Endothelial cell of umbilical vein (primary cell): ENCODE measurements around the gene IL2RG. TPM values are rescaled to one million over a fixed set of nuclear protein-coding genes. Genes with fewer than 3 reads are reported as not detected.

Experiments
- BruUV-seq: library from RNA; stranded (reverse); fragments of 400-500 nt; replicated peaks from 2 replicates; lab custom pipeline; 2021; lab: Mats Ljungman, UMichigan
- CTCF ChIA-PET: fragments of 300-600, 350-600 bp; sonication (Branson Sonifier 250); formaldehyde crosslinking; loops from one replicate; lab custom pipeline; 2021; ENCODE audit warnings: antibody characterized with exemption, inconsistent platforms; lab: Charles Lee
- POLR2A ChIA-PET: fragments of 300-600, 350-600 bp; sonication (Branson Sonifier 250); formaldehyde crosslinking; loops from one replicate; lab custom pipeline; 2021; ENCODE audit warnings: antibody characterized with exemption, inconsistent platforms; lab: Charles Lee
- DNase-seq: peaks from one replicate; pipeline ENCODE4 v3.0.0-alpha.2; 2011; ENCODE audit warnings: low read depth, low spot score
- FAIRE-seq: peaks from 2 replicates; lab custom pipeline; 2011; peaks lifted over from hg19 to GRCh38; lab: Jason Lieb, UNC
- H2AFZ ChIP-seq: 2 replicates; pipeline ENCODE4 v1.6.0; 2012; ENCODE audit warnings: low read depth, low read length, control low read depth, inconsistent platforms
- H3K27ac ChIP-seq: 2 replicates; pipeline ENCODE4 v1.5.1; 2011; ENCODE audit warnings: low read depth, mild to moderate bottlenecking, control low read depth, low read length, moderate library complexity; ENCODE audit not compliant: insufficient read depth
- H3K27me3 ChIP-seq, 2 experiments: 2 replicates each; pipeline versions ENCODE4 v1.6.0 to v1.6.1; 2011; ENCODE audit warnings: low read length in 2 of 2, mixed read lengths in 1 of 2; ENCODE audit not compliant: control insufficient read depth in 2 of 2, insufficient read depth in 2 of 2
- H3K36me3 ChIP-seq, 2 experiments: 2 replicates in 1 of 2; 3 replicates in 1 of 2; pipeline ENCODE4 v1.5.1; 2011; ENCODE audit warnings: low read length in 2 of 2, mild to moderate bottlenecking in 1 of 2, moderate library complexity in 1 of 2; ENCODE audit not compliant: control insufficient read depth in 2 of 2, insufficient read depth in 2 of 2; ENCODE audit errors: extremely low read depth in 1 of 2
- H3K4me1 ChIP-seq: 3 replicates; pipeline ENCODE4 v1.5.1; 2011; ENCODE audit warnings: mild to moderate bottlenecking, low read length; ENCODE audit not compliant: control insufficient read depth, insufficient read depth; ENCODE audit errors: extremely low read depth
- H3K4me2 ChIP-seq: 2 replicates; pipeline ENCODE4 v1.6.1; 2011; ENCODE audit warnings: low read length, control low read depth, mixed read lengths; ENCODE audit not compliant: insufficient read depth
- H3K4me3 ChIP-seq, 3 experiments: fragments of 200-600 bp in 1 of 3; sonication (generic), shearing (Covaris generic) in 1 of 3; replicated peaks in 1 of 3; 2 replicates each; pipeline ENCODE4 v1.5.1; 2011 to 2016; ENCODE audit warnings: control low read depth in 3 of 3, low read length in 3 of 3, mild to moderate bottlenecking in 2 of 3, inconsistent platforms in 1 of 3, low read depth in 1 of 3, moderate library complexity in 1 of 3; ENCODE audit not compliant: insufficient read depth in 1 of 3
- H3K79me2 ChIP-seq: 2 replicates; pipeline ENCODE4 v1.6.0; 2012; ENCODE audit warnings: low read length, inconsistent platforms; ENCODE audit not compliant: control insufficient read depth, insufficient read depth
- H3K9ac ChIP-seq: replicated peaks from 2 replicates; pipeline ENCODE3; 2011; ENCODE audit warnings: low read length, control low read depth; ENCODE audit not compliant: insufficient read depth; ENCODE audit errors: extremely low read depth
- H3K9me1 ChIP-seq: replicated peaks from 3 replicates; pipeline ENCODE4 v1.6.0; 2011; ENCODE audit warnings: mild to moderate bottlenecking, low read length; ENCODE audit not compliant: control insufficient read depth, insufficient read depth; ENCODE audit errors: extremely low read depth
- H3K9me3 ChIP-seq: replicated peaks from 2 replicates; pipeline ENCODE4 v1.5.1; 2012; ENCODE audit warnings: low read length, inconsistent platforms; ENCODE audit not compliant: control insufficient read depth, insufficient read depth
- H4K20me1 ChIP-seq: replicated peaks from 2 replicates; pipeline ENCODE3; 2011; ENCODE audit warnings: mild to moderate bottlenecking, low read length; ENCODE audit not compliant: control insufficient read depth, insufficient read depth; ENCODE audit errors: extremely low read depth
- EZH2 ChIP-seq: IDR thresholded peaks from 2 replicates; pipeline ENCODE4 v1.6.1; 2012; ENCODE audit warnings: borderline replicate concordance, low read depth, mild to moderate bottlenecking, moderate library complexity, low read length, inconsistent platforms; ENCODE audit not compliant: severe bottlenecking
- FOS ChIP-seq: IDR thresholded peaks from 2 replicates; pipeline ENCODE4 v1.6.1; 2011; ENCODE audit warnings: mild to moderate bottlenecking, low read length, moderate library complexity, borderline replicate concordance; ENCODE audit not compliant: insufficient read depth
- GATA2 ChIP-seq: IDR thresholded peaks from 2 replicates; pipeline ENCODE4 v1.7.0; 2011; ENCODE audit warnings: low read depth, mild to moderate bottlenecking, moderate library complexity, mixed read lengths, low read length; ENCODE audit not compliant: insufficient read length, insufficient read depth
- JUN ChIP-seq: IDR thresholded peaks from 2 replicates; pipeline ENCODE4 v1.6.1; 2011; ENCODE audit warnings: borderline replicate concordance, low read depth; ENCODE audit not compliant: insufficient read length, insufficient read depth
- MYC ChIP-seq: IDR thresholded peaks from one replicate; pipeline ENCODE4 v1.6.1; 2011; ENCODE audit warnings: mild to moderate bottlenecking, low read depth, low read length
- POLR2A ChIP-seq: IDR thresholded peaks from 2 replicates; pipeline ENCODE4 v1.6.1; 2012; ENCODE audit warnings: low read depth, mild to moderate bottlenecking, control low read depth, low read length
- POLR2AphosphoS5 ChIP-seq: IDR thresholded peaks from 2 replicates; pipeline ENCODE4 v1.6.1; 2012; ENCODE audit warnings: low read depth, mild to moderate bottlenecking, control low read depth, low read length, moderate library complexity; ENCODE audit not compliant: insufficient read depth
- dilution Hi-C: fragments of 300-500 bp; cut with MboI; formaldehyde crosslinking; loops from one replicate; pipeline ENCODE4 v1.15.0; 2019; ENCODE audit warnings: low sequenced_read_pairs; ENCODE audit not compliant: extremely low pct_ligation_motif_present
- intact Hi-C: fragments of 100-400 bp; cut with micrococcal nuclease; formaldehyde crosslinking; loops from one replicate; pipeline ENCODE4 v1.10.0; 2022
- polyA plus RNA-seq, 4 experiments: library from polyadenylated mRNA; depleted of rRNA in 3 of 4; stranded (reverse) in 3 of 4; unstranded in 1 of 4; fragments of >200 nt; gene quantifications; 2 replicates each; pipeline versions ENCODE4 v1.2.1 to v1.2.3, GENCODE V29; 2011 to 2012; ENCODE audit warnings: missing spikeins in 1 of 4
- small RNA-seq: library from RNA; depleted of rRNA; stranded (forward); fragments of <200 nt; gene quantifications from one replicate; pipeline ENCODE3, GENCODE V24; 2012; ENCODE audit warnings: low replicate concordance, low read depth; ENCODE audit not compliant: insufficient read depth, insufficient read length
- total RNA-seq: library from RNA; stranded (reverse); gene quantifications from 2 replicates; pipeline ENCODE4 v1.2.3, GENCODE V29; 2021
- TF ChIP-seq, protein P1 (sequence below): IDR thresholded peaks from 2 replicates; pipeline ENCODE4 v1.6.1; 2011; ENCODE audit not compliant: insufficient read depth, insufficient read length
- TF ChIP-seq, protein P2 (sequence below), 2 donors: IDR thresholded peaks; 1 replicate in 1 of 2; 2 replicates in 1 of 2; pipeline ENCODE4 v1.5.1; 2011; ENCODE audit warnings: low read length in 2 of 2, mild to moderate bottlenecking in 2 of 2, moderate library complexity in 2 of 2, control low read depth in 1 of 2, inconsistent platforms in 1 of 2, low read depth in 1 of 2; ENCODE audit not compliant: insufficient read depth in 1 of 2; ENCODE audit errors: extremely low read depth in 1 of 2

IL2RG gene
- total and polyA plus RNA-seq, 2 donors (not counting 3 experiments of a cell fraction or from before 2014, with no cell fraction given) = 0.07 TPM; not detected in 1

GRCh38 chrX:71057848-71058530 lies 53.4 kb downstream of the IL2RG start:
- DNase-seq = no peak
- dilution Hi-C loops (no loop called here), intact Hi-C loops (no loop called here)
- H3K4me2 ChIP-seq = no peak overlapping the region
- peak; percentile 31 for FAIRE-seq
- H4K20me1 ChIP-seq = no peaks in the 10 kb centered on the region
- ChIA-PET POLR2A (interaction anchor here (0.6 kb wide), 1 partner anchor 82 kb away, joined by 3 read pairs; no protein-coding TSS in a partner anchor), CTCF (no interaction called here)
- peaks cover 0 to 9% of the 10 kb centered on the region in 2 experiments for H3K36me3 ChIP-seq
- no peak overlapping the region for H3K27ac ChIP-seq
- H3K79me2 ChIP-seq = no peaks in the 10 kb centered on the region
- no TSS peak for BruUV-seq
- H3K9me1 ChIP-seq = no peaks in the 10 kb centered on the region
- no peaks in the 10 kb centered on the region for H3K4me1 ChIP-seq
- H3K9me3 ChIP-seq = no peaks in the 10 kb centered on the region
- no peak overlapping the region for H3K4me3 ChIP-seq
- TF ChIP-seq, protein P1, sequence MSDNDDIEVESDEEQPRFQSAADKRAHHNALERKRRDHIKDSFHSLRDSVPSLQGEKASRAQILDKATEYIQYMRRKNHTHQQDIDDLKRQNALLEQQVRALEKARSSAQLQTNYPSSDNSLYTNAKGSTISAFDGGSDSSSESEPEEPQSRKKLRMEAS = no peak
- TF ChIP-seq POLR2AphosphoS5 = no peak
- no peak for TF ChIP-seq POLR2A
- TF ChIP-seq, protein P2, sequence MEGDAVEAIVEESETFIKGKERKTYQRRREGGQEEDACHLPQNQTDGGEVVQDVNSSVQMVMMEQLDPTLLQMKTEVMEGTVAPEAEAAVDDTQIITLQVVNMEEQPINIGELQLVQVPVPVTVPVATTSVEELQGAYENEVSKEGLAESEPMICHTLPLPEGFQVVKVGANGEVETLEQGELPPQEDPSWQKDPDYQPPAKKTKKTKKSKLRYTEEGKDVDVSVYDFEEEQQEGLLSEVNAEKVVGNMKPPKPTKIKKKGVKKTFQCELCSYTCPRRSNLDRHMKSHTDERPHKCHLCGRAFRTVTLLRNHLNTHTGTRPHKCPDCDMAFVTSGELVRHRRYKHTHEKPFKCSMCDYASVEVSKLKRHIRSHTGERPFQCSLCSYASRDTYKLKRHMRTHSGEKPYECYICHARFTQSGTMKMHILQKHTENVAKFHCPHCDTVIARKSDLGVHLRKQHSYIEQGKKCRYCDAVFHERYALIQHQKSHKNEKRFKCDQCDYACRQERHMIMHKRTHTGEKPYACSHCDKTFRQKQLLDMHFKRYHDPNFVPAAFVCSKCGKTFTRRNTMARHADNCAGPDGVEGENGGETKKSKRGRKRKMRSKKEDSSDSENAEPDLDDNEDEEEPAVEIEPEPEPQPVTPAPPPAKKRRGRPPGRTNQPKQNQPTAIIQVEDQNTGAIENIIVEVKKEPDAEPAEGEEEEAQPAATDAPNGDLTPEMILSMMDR (IDR thresholded peaks at IDR 0.05; ENCODE audit: extremely low read depth in 1 of 2, insufficient read depth in 1 of 2, low read depth in 1 of 2, low read length in 2 of 2) = no peak
- TF ChIP-seq MYC = no peak
- no peak for TF ChIP-seq FOS
- no peak for TF ChIP-seq GATA2
- no peak for TF ChIP-seq EZH2
- TF ChIP-seq JUN = no peak
- no peak overlapping the region for H2AFZ ChIP-seq
- H3K9ac ChIP-seq = no peak overlapping the region
- H3K27me3 ChIP-seq = no peaks in the 10 kb centered on the region

Small RNA genes lying within 50 kb of the gene (small RNA-seq; reads per million reads assigned to genes)
- not detected for gene CXorf65

Other genes starting within 250 kb of the IL2RG start
- not detected in 2 replicates for gene TEX11, start 202.9 kb downstream of the IL2RG start, total RNA-seq
- gene TEX11, start 202.9 kb downstream of the IL2RG start, polyA plus RNA-seq = not detected in 2 replicates
- not detected in 2 replicates for gene SLC7A3, start 180.5 kb downstream of the IL2RG start, total RNA-seq
- gene SLC7A3, start 180.5 kb downstream of the IL2RG start, polyA plus RNA-seq = not detected in 2 replicates
- 85.5 and 90.6 TPM in 2 replicates for gene SNX12, start 43.2 kb downstream of the IL2RG start, total RNA-seq
- 79.8 and 85.4 TPM in 2 replicates for gene SNX12, start 43.2 kb downstream of the IL2RG start, polyA plus RNA-seq
- gene FOXO4, start 15.7 kb downstream of the IL2RG start, total RNA-seq = 10.6 and 11.0 TPM in 2 replicates
- gene FOXO4, start 15.7 kb downstream of the IL2RG start, polyA plus RNA-seq = 4.7 and 5.6 TPM in 2 replicates
- gene CXorf65, start 4.8 kb downstream of the IL2RG start, total RNA-seq = not detected in 2 replicates
- not detected in 2 replicates for gene CXorf65, start 4.8 kb downstream of the IL2RG start, polyA plus RNA-seq
- gene MED12, start 7.0 kb upstream of the IL2RG start, total RNA-seq = 61.4 and 65.3 TPM in 2 replicates
- 27.4 and 28.1 TPM in 2 replicates for gene MED12, start 7.0 kb upstream of the IL2RG start, polyA plus RNA-seq
- gene NLGN3, start 33.3 kb upstream of the IL2RG start, total RNA-seq = 0.40 and 0.85 TPM in 2 replicates
- gene NLGN3, start 33.3 kb upstream of the IL2RG start, polyA plus RNA-seq = 0.37 and 0.40 TPM in 2 replicates
- not detected in 2 replicates for gene GJB1, start 111.6 kb upstream of the IL2RG start, total RNA-seq
- gene GJB1, start 111.6 kb upstream of the IL2RG start, polyA plus RNA-seq = not detected in 2 replicates
- gene ZMYM3, start 142.6 kb upstream of the IL2RG start, total RNA-seq = 32.9 and 33.1 TPM in 2 replicates
- 24.7 and 26.5 TPM in 2 replicates for gene ZMYM3, start 142.6 kb upstream of the IL2RG start, polyA plus RNA-seq
- gene NONO, start 172.1 kb upstream of the IL2RG start, total RNA-seq = 465 and 466 TPM in 2 replicates
- 249 and 471 TPM in 2 replicates for gene NONO, start 172.1 kb upstream of the IL2RG start, polyA plus RNA-seq
- 4.6 and 5.9 TPM in 2 replicates for gene ITGB1BP2, start 190.2 kb upstream of the IL2RG start, total RNA-seq
- gene ITGB1BP2, start 190.2 kb upstream of the IL2RG start, polyA plus RNA-seq = 1.2 and 1.8 TPM in 2 replicates